AG08396 (cell line): ENCODE measurements around the gene MFAP4.

Source experiments
- DNase-seq: peaks from one replicate; pipeline ENCODE4 v3.0.0; 2012; ENCODE audit warnings: low spot score, mixed read lengths

The MFAP4 gene

DNA sequence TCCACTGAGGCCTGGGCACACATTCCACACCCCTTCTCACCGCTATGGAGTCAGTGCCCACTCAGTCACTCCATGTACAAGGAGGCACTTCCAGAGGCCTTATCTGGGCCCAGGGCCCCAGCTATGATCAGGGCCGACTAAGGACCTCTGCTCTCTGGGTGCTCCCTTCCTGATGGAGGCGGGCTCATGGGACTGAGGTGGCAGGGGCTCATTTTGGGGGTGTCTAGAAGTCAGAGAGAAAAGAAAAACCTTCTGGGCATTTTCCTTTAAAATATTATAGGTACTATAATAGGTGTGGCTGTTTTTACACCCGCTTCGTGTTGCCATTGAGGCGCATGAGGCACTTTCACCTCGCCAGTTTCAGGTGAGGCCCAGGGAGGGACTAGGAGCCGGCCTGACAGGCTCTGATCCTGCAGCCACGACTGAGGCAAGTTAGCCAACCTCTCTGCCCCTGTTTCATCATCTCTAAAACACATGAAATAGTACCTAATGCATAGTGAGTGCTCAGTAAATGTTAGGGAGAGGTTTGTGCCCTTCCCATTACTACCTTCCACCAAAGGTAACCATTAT, 38.8 kb downstream of the MFAP4 start:
- no peak for DNase-seq

DNA sequence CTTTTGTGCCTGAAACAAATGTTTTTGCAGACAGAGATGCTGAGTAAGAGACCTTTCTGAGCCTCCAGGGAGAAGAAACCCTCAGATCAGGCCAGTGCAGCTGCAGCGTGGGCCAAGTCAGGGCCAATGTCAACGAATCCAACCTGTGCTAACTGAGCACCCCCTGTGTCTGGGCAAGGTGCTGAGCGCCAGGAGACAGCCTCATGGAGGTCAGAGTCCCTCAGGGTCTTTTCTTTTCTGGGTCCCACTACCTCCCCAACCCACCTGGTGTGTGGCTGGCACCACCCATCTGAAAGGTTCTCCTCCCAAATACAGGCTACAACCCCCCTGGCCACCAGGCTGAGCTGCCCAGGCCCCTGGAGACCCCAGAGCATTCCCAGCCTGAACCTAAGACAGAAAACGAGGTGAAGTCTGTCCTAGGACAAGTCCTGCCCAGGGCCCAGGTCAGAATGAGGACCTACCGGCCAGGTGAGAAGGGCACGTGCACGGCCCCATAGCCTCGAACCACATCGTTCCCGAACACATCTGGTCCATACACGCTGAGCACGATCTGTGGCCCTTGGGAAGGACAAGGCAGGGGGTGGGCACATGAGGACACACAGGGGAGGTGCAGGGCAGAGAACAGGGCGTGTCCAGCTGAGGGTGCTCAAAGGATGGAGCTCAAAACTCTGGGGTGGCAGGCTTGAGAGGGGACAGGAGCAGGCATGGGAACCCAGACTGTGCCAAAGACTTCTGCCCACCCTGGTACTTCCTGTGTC, 39.5 kb downstream of the MFAP4 start:
- DNase-seq, result no peak

DNA sequence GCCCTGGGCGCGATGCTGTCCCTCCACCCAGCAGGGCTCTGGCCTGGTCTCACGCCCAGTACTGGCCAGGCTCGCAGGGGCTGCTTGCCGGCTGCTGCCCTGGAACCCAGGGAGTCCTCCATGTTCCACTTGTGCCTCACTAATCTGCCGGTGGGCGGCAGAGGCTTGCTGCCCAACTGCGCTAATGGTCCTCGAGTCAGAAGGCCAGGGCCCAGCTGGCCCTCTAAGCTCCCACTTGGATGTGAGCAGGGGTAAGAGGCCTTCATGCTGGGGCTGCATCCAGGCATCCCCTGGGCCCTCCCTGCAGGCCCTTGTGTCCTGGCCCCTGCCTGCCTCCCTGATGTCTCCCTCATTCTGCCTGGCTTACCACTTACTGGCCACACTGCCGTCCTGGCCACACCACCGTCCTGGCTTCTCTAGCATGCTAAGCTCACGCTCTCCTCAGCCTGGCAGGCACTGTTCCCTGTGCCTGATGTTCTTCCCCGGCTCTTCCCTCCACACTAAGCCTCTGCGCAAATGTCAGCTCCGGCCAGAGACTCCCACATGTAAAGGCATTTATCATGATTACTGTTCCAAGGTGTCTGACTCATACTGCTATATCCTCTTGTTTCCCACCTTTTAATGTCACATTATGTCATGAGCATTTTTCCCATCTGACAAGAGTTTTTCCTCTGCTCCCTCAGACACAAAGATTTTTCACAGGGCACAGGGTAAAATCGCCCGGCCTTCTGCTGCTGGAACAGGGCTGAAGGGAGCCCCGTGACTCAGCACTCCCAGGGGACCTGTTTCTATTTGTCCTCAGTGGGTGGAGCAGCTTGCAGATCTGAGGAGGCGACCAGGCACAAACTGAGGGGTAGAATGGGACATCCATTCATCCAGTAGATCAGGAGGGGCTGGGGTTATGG, 40.4 kb downstream of the MFAP4 start:
- peak; percentile 67 for DNase-seq

GRCh38 chr17:19345486-19346350, 41.3 kb downstream of the MFAP4 start:
- DNase-seq, result no peak

DNA sequence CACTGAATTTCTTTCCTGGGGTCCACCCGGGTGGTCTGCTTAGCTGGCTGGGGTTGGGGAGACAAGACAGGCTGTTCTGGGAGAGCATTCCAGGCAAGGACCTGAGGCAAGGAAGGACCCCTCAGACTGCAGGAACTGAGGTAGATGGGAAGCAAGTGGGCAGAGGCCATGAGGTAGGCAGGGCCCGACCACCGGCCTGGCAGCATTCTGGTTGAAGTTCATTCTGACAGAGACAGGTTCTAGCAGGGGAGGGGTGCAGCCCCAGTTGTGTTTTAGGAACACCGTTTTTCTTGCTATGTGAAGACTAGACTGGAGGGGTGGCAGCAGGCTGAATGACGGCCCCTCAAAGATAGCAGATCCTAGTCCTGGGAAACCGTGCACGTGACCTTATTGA, 41.9 kb downstream of the MFAP4 start:
- DNase-seq, result no peak

DNA sequence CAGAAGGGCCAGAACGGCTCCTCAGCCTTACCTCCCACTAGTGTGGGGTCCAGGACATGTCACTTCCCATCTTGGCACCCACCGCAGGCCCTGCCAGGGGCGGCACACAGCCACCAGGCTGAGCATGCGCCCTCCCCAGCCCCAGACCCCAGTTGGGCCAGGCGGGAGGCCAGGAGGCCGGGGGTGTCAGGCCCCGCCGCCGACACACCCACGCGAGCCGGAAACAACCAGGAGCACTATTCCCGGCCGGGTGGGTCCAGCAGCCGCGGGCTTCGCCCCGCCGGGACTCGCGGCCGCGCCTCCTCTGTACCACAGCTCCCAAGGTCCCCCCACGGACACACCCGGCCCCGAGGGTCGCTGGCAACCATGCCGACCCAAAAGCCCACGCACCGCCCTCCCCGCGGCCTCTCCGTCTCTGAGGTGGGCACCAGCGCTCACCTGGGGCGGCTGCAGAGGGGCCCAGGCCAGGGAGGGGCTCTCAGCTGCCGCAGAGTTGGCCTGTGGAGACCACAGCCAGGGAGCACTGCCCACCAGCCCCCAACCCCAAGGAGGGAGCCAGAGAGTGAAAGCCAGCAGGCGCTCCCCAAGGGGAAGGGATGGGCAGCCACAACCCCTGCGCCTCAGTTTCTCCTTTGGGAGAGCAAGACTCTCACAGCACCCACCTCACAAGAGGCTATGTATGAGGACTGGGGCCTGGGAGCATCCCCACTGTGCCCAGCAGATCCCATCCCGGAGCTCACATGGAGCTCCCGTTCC, 42.5 kb downstream of the MFAP4 start:
- DNase-seq, result no peak

GRCh38 chr17:19343671-19344151, 43.3 kb downstream of the MFAP4 start:
- DNase-seq, result no peak

- DNase-seq, result no peak
These were observed 43.7 kb downstream of the MFAP4 start for GRCh38 chr17:19343256-19343630.

- DNase-seq, result no peak
These were observed 44.3 kb downstream of the MFAP4 start for GRCh38 chr17:19342611-19343255.

DNA sequence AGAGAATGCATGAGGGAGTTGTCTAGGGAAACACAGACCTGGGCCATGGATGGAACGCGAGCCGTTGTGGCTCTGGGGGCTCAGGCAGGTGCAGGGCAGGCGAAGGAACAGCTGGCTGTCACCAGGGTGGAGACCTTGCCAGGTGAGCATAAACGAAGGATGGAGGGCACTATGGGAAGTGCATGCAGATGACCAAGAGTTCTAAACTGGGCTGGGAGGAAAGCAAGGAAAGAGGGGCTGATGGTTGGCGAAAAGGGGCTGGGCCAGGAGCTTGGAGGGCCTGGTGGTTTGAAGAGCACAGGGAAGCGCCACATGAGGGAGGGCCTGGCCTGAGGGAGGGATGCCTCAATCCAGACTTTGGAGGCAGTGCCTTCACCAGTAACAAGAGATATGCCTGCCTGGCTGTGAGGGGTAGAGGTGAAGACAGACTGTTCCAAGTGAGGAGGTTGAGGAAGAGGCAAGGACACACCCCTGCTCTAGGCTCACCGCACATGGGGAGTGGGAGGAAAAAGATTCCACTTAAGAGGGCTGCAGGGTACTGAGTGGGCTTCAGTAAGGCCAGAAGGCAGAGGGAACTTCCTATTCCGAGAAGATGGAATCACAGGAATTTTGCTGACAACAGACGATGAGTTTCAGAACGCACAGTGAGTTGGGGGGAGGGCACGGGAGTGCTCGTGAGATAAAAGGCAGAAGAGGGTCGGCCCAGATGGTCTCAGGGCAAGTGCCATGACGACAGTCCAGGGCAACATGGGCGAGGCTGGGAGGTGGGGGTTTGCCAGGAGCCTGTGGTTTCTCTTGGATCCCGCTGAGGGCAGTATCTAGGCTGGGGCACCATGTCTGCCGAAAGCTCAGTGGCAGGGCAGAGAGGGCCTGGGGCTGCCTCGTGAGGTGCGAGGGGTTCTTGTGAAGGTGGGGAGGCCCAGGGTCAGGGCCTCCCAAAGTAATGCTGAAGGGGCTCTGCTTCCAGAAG, 45.1 kb downstream of the MFAP4 start:
- DNase-seq, result peak; percentile 53

DNA sequence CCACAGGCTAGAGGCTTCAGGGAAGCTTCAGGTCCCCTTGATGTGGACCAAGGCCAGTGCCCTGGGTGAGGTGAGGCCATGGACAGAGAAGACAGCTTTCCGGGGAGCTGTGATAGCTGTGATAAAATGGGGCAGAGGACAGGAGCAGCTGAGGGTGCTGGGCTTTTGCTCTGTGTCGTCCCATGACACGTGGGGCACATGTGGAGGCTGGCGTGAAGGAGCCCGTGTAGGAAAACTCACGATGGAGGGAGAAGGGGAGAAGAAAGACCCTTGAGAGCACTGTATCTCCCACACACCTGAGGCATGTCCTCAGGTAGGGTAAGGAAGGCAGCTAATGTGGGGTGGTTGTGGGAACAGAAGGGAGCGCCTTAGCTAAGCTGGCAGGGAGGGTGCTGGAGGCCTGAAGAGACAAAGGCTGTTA, 45.8 kb downstream of the MFAP4 start:
- no peak for DNase-seq

GRCh38 chr17:19339341-19339815, 47.6 kb downstream of the MFAP4 start:
- no peak for DNase-seq

- DNase-seq, result peak; percentile 61
These were observed 48.7 kb downstream of the MFAP4 start for GRCh38 chr17:19338031-19338990.

GRCh38 chr17:19337712-19338023, 49.3 kb downstream of the MFAP4 start:
- no peak for DNase-seq

GRCh38 chr17:19336938-19337711, 49.9 kb downstream of the MFAP4 start:
- no peak for DNase-seq

DNA sequence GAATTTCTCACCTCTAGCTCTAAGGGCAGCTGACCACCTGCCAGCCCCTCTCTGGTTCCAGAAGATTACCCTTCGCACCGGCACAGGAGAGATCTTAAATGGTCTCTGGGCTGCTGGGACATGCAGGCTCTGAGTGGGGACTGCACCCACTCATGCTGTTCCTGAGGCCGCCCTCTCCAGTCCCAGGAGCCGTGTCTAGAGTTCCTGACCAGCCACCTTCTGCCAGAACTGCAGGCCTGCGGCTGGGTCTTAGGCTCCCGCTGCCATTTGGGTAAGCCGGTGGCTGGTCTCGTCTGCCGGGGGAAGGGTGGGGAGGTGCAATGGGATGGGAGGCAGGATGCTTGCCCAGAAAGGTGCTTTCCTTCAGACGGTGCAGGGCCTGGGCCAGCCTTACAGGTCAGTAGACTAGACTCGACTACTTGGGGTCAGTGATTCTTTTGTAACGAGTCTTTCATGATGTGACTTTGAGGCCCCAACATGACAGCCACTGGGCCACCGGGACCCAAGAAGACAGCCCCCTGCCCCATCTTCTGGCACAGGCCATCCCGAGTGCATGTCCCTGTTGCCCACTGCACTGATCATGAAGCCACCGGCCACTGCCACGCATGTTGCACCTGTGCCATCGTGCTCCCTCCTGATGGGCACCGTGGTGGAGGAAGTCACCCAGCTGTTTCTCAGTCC, 50.9 kb downstream of the MFAP4 start:
- DNase-seq, result no peak

DNA sequence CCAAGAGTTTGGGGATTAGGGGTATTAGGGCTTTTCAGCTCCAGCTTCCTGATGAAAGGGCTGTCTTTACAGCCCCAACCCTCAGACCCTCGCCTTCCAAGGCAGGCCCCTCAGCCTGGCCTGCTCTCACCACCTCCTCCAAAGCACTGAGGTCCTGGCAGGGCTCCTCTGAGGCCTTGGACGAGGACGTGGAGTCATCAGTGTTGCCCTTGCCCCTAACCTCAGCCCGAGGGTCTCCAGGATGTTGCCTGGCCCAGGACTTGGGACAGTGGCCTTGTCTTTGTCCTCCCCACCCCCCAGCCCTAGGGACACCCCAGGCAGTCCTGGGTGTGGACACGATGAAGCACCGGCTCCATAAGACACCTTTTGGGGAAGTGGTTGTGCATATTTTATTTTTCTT, 52.7 kb downstream of the MFAP4 start:
- no peak for DNase-seq
